Liver (tissue), 3 donors: ENCODE results near the gene CNMD.

ENCODE experiments used
- CTCF ChIP-seq: fragments of 150-350 bp; IDR thresholded peaks from 2 replicates; pipeline ENCODE4 v1.5.1; 2017; ENCODE audit warnings: improper control_type of control experiment, low read depth, low read length; ENCODE audit not compliant: missing input control
- GABPA ChIP-seq, 2 donors: IDR thresholded peaks in 1 of 2; conservative IDR thresholded peaks in 1 of 2; 2 replicates each; pipeline ENCODE4 v1.6.1; 2016; ENCODE audit warnings: antibody characterized with exemption in 2 of 2, mild to moderate bottlenecking in 1 of 2, moderate library complexity in 1 of 2
- RAD21 ChIP-seq, 2 donors: IDR thresholded peaks; 2 replicates each; pipeline ENCODE4 v1.6.1; 2016; ENCODE audit warnings: antibody characterized with exemption in 2 of 2, mild to moderate bottlenecking in 2 of 2
- donor health status: healthy.
- donor health status: healthy.

- TF ChIP-seq CTCF (no peak), GABPA (IDR thresholded peaks at IDR 0.05 in 1 of 2, conservative IDR thresholded peaks at IDR 0.05 in 1 of 2) (no peak), RAD21 (IDR thresholded peaks at IDR 0.05) (no peak)
Measured at GRCh38 chr13:52737965-52738364, 1.7 kb downstream of the CNMD start.
